ENCODE results near the gene C11orf54.
"Not testable (repeated sequence)": the region's sequence is repeated elsewhere in the genome, so short reads cannot be mapped to it uniquely, and the experiment has no call there.

Gene C11orf54

GRCh38 chr11:93757924-93758865 is 16.7 kb downstream of the C11orf54 start:
- TF ChIP-seq CTCF (IDR thresholded peaks at IDR 0.05; ENCODE audit: control insufficient read depth, insufficient read depth, low read depth, low read length, missing control alignments): no peak
- no peak overlapping the region for H3K4me3 ChIP-seq (ENCODE audit: control insufficient read depth, low read depth, low read length)
- DNase-seq (ENCODE audit: low read depth): no peak

- not testable (repeated sequence) for DNase-seq (ENCODE audit: low read depth); H3K4me3 ChIP-seq (ENCODE audit: control insufficient read depth, low read depth, low read length)
Observed at GRCh38 chr11:93759123-93759522, 17.7 kb downstream of the C11orf54 start.

- TF ChIP-seq CTCF (IDR thresholded peaks at IDR 0.05; ENCODE audit: control insufficient read depth, insufficient read depth, low read depth, low read length, missing control alignments): no peak
- no peak for DNase-seq (ENCODE audit: low read depth)
Observed at GRCh38 chr11:93761910-93762309, 20.4 kb downstream of the C11orf54 start.

GRCh38 chr11:93765551-93765950 is 24.1 kb downstream of the C11orf54 start:
- no peak for TF ChIP-seq CTCF (IDR thresholded peaks at IDR 0.05; ENCODE audit: control insufficient read depth, insufficient read depth, low read depth, low read length, missing control alignments)
- no peak overlapping the region for H3K4me3 ChIP-seq (ENCODE audit: control insufficient read depth, low read depth, low read length)
- DNase-seq (ENCODE audit: low read depth): no peak

More at GRCh38 chr11:93761910-93762309, 20.4 kb downstream of the C11orf54 start:
- no peak overlapping the region for H3K4me3 ChIP-seq (ENCODE audit: control insufficient read depth, low read depth, low read length)

- no peak for TF ChIP-seq CTCF (IDR thresholded peaks at IDR 0.05; ENCODE audit: control insufficient read depth, insufficient read depth, low read depth, low read length, missing control alignments)
- DNase-seq (ENCODE audit: low read depth): no peak
- no peak overlapping the region for H3K4me3 ChIP-seq (ENCODE audit: control insufficient read depth, low read depth, low read length)
Observed at GRCh38 chr11:93766504-93766903, 25.0 kb downstream of the C11orf54 start.

- DNase-seq (ENCODE audit: low read depth): no peak
- no peak for TF ChIP-seq CTCF (IDR thresholded peaks at IDR 0.05; ENCODE audit: control insufficient read depth, insufficient read depth, low read depth, low read length, missing control alignments)
- no peak overlapping the region for H3K4me3 ChIP-seq (ENCODE audit: control insufficient read depth, low read depth, low read length)
Observed at GRCh38 chr11:93767018-93767417, 25.5 kb downstream of the C11orf54 start.

GRCh38 chr11:93770160-93770559 is 28.7 kb downstream of the C11orf54 start:
- H3K4me3 ChIP-seq (ENCODE audit: control insufficient read depth, low read depth, low read length): no peak overlapping the region
- no peak for TF ChIP-seq CTCF (IDR thresholded peaks at IDR 0.05; ENCODE audit: control insufficient read depth, insufficient read depth, low read depth, low read length, missing control alignments)
- no peak for DNase-seq (ENCODE audit: low read depth)

All from AG09309 (cell line).